Caco-2 (cell line): Measurements from ENCODE around the gene TFR2. TPM values are rescaled to one million over a fixed set of nuclear protein-coding genes. Genes with fewer than 3 reads are reported as not detected.

Source experiments
- BruUV-seq: library from RNA; stranded (reverse); fragments of 400-500 nt; replicated peaks from 2 replicates; lab custom pipeline; 2021; lab: Mats Ljungman, UMichigan
- CTCF ChIA-PET: fragments of 300-600 bp; sonication (Branson Sonifier 250); formaldehyde crosslinking; loops from one replicate; lab custom pipeline; 2022; ENCODE audit warnings: antibody characterized with exemption; lab: Charles Lee
- POLR2A ChIA-PET: fragments of 300-600 bp; sonication (Branson Sonifier 250); formaldehyde crosslinking; loops from one replicate; lab custom pipeline; 2022; ENCODE audit warnings: antibody characterized with exemption; lab: Charles Lee
- DNase-seq, 2 experiments: peaks; one replicate each; pipeline versions ENCODE4 v3.0.0 to v3.0.0-alpha.2; 2020 to 2022
- H3K27me3 ChIP-seq: replicated peaks from 2 replicates; pipeline ENCODE4 v1.6.0; 2011; ENCODE audit warnings: low read length; ENCODE audit not compliant: control insufficient read depth, insufficient read depth
- H3K36me3 ChIP-seq: 2 replicates; pipeline ENCODE4 v1.5.1; 2011; ENCODE audit warnings: low read length; ENCODE audit not compliant: control insufficient read depth, insufficient read depth
- H3K4me1 ChIP-seq: fragments of 250-450 bp; sonication (Bioruptor Pico); 2 replicates; pipeline ENCODE4 v1.5.1; 2020; ENCODE audit warnings: mild to moderate bottlenecking
- H3K4me3 ChIP-seq: 2 replicates; pipeline ENCODE4 v1.5.1; 2011; ENCODE audit warnings: low read depth, mild to moderate bottlenecking, control low read depth, low read length
- H3K9me3 ChIP-seq: fragments of 250-450 bp; sonication (Bioruptor Pico); 2 replicates; pipeline ENCODE4 v1.5.1; 2020; ENCODE audit warnings: mild to moderate bottlenecking, moderate library complexity
- H3K27ac Mint-ChIP-seq: one replicate; pipeline ENCODE4 v1.8.0; 2022; ENCODE audit warnings: mixed read lengths; ENCODE audit not compliant: unreplicated experiment
- H3K27me3 Mint-ChIP-seq: one replicate; pipeline ENCODE4 v1.8.0; 2022; ENCODE audit warnings: mixed read lengths; ENCODE audit not compliant: insufficient read depth, unreplicated experiment
- H3K36me3 Mint-ChIP-seq: one replicate; pipeline ENCODE4 v1.8.0; 2022; ENCODE audit warnings: mild to moderate bottlenecking, mixed read lengths; ENCODE audit not compliant: insufficient read depth, unreplicated experiment
- H3K4me1 Mint-ChIP-seq: one replicate; pipeline ENCODE4 v1.8.0; 2022; ENCODE audit warnings: low read depth, mixed read lengths; ENCODE audit not compliant: unreplicated experiment
- H3K4me3 Mint-ChIP-seq: one replicate; pipeline ENCODE4 v1.8.0; 2022; ENCODE audit warnings: mild to moderate bottlenecking, moderate library complexity, mixed read lengths; ENCODE audit not compliant: unreplicated experiment
- H3K9me3 Mint-ChIP-seq: one replicate; pipeline ENCODE4 v1.8.0; 2022; ENCODE audit warnings: mixed read lengths; ENCODE audit not compliant: unreplicated experiment
- CTCF ChIP-seq, 2 experiments: fragments of 200-600 bp in 1 of 2; IDR thresholded peaks; 1 replicate in 1 of 2; 2 replicates in 1 of 2; pipeline versions ENCODE4 v1.5.1 to v1.8.0; 2011 to 2022; ENCODE audit warnings: antibody characterized with exemption in 1 of 2, control low read depth in 1 of 2, inconsistent platforms in 1 of 2, low read depth in 1 of 2, low read length in 1 of 2, mild to moderate bottlenecking in 1 of 2, moderate library complexity in 1 of 2; ENCODE audit not compliant: insufficient read depth in 1 of 2, severe bottlenecking in 1 of 2, unreplicated experiment in 1 of 2
- intact Hi-C: fragments of 100-400 bp; cut with micrococcal nuclease; formaldehyde crosslinking; loops from one replicate; pipeline ENCODE4 v1.10.0; 2022; ENCODE audit not compliant: unreplicated experiment
- total RNA-seq: library from RNA; stranded (reverse); gene quantifications from 2 replicates; pipeline ENCODE4 v1.2.3, GENCODE V29; 2022

The TFR2 gene
- total RNA-seq, 1 experiment from 2014 or later = 9.7 TPM

GRCh38 chr7:100604028-100604975 lies 37.0 kb downstream of the TFR2 start:
- intact Hi-C loops = loop anchor here (1.0 to 2.0 kb wide), 6 partner anchors 18 to 121 kb away; partner anchors contain the start of genes FBXO24, GNB2 and LRCH4
- CTCF ChIA-PET = interaction anchor here (0.6 to 2.2 kb wide), 5 partner anchors 18 to 149 kb away, joined by 3 to 10 read pairs (median 6); partner anchors contain the start of genes FBXO24 and LRCH4
- no peaks in the 10 kb centered on the region for H3K9me3 ChIP-seq
- H3K27me3 Mint-ChIP-seq = no peaks in the 10 kb centered on the region
- peak overlapping the region; percentile 74 for H3K27ac Mint-ChIP-seq
- no TSS peak for BruUV-seq
- no peaks in the 10 kb centered on the region for H3K9me3 Mint-ChIP-seq
- peak; percentile 86 to 89 for DNase-seq
- H3K36me3 Mint-ChIP-seq = peaks cover 14% of the 10 kb centered on the region
- peak overlapping the region; percentile 67 for H3K4me3 ChIP-seq
- POLR2A ChIA-PET = interaction anchor here (0.9 to 1.8 kb wide), 3 partner anchors 8 to 19 kb away, joined by 3 to 10 read pairs (median 5); partner anchors contain the start of genes FBXO24, LRCH4 and MOSPD3
- H3K4me1 ChIP-seq = peaks cover 16% of the 10 kb centered on the region
- H3K4me1 Mint-ChIP-seq = no peaks in the 10 kb centered on the region
- H3K36me3 ChIP-seq = no peaks in the 10 kb centered on the region
- no peaks in the 10 kb centered on the region for H3K27me3 ChIP-seq
- H3K4me3 Mint-ChIP-seq = peak overlapping the region; percentile 91
- TF ChIP-seq CTCF (IDR thresholded peaks at IDR 0.05; ENCODE audit: insufficient read depth in 1 of 2, low read depth in 1 of 2, low read length in 1 of 2, severe bottlenecking in 1 of 2, unreplicated experiment in 1 of 2) = peak; percentile 54 to 74

GRCh38 chr7:100603726-100604027 lies 37.7 kb downstream of the TFR2 start:
- Histone ChIP-seq H3K4me3 (no peak overlapping the region), H3K9me3 (no peaks in the 10 kb centered on the region), H3K36me3 (no peaks in the 10 kb centered on the region), H3K27me3 (no peaks in the 10 kb centered on the region), H3K4me1 (peaks cover 16% of the 10 kb centered on the region)
- H3K9me3 Mint-ChIP-seq = no peaks in the 10 kb centered on the region
- no peaks in the 10 kb centered on the region for H3K4me1 Mint-ChIP-seq
- H3K36me3 Mint-ChIP-seq = peaks cover 14% of the 10 kb centered on the region
- ChIA-PET CTCF (interaction anchor here (0.6 to 1.5 kb wide), 4 partner anchors 15 to 148 kb away, joined by 3 to 5 read pairs (median 4); partner anchors contain the start of gene FBXO24), POLR2A (interaction anchor here (0.9 to 1.5 kb wide), 2 partner anchors 9 to 17 kb away, joined by 3 to 5 read pairs; partner anchors contain the start of genes FBXO24 and MOSPD3)
- no peak overlapping the region for H3K27ac Mint-ChIP-seq
- BruUV-seq = no TSS peak
- no peak for DNase-seq
- peak overlapping the region; percentile 91 for H3K4me3 Mint-ChIP-seq
- no peaks in the 10 kb centered on the region for H3K27me3 Mint-ChIP-seq
- no peak for TF ChIP-seq CTCF (IDR thresholded peaks at IDR 0.05; ENCODE audit: insufficient read depth in 1 of 2, low read depth in 1 of 2, low read length in 1 of 2, severe bottlenecking in 1 of 2, unreplicated experiment in 1 of 2)
- intact Hi-C loops = loop anchor here (1.0 to 2.0 kb wide), 6 partner anchors 17 to 122 kb away; partner anchors contain the start of genes FBXO24, GNB2 and LRCH4
